Left cardiac atrium (tissue), 4 donors: Measurements from ENCODE around the gene DPEP2. TPM values are rescaled to one million over a fixed set of nuclear protein-coding genes. Genes with fewer than 3 reads are reported as not detected.

Experiments
- ATAC-seq, 2 donors: fragments of 200-7000 bp; cut with Tn5 transposase; one replicate each; pipeline ENCODE4 v1.9.1; 2020; ENCODE audit warnings: mild to moderate bottlenecking in 2 of 2, moderate library complexity in 2 of 2
- DNase-seq: peaks from one replicate; pipeline ENCODE4 v3.0.0-alpha.2; 2020
- intact Hi-C, 2 donors: fragments of 100-400 bp; cut with DNase I; formaldehyde crosslinking; loops; one replicate each; pipeline versions ENCODE4 v1.14.1 to v1.15.1; 2022 to 2023
- total RNA-seq, 2 donors: library from RNA; stranded (reverse); fragmentation: NEBNext Ultra II Directional; extraction: Animal tissue kit (Norgen Biotek cat#: 25700); gene quantifications; one replicate each; pipeline ENCODE4 v1.2.1, GENCODE V29; 2021
- donor health status: DM: no; HTN: yes; CAD: no.
- donor health status: DM: no; HTN: yes; CAD: no; lungs with severe emphysema.
- donor health status: DM: yes; HTN: yes; CAD: no.
- donor health status: Dilated cardiomyopathy.

Gene DPEP2
- total RNA-seq, 2 donors from 2014 or later = 1.1 to 2.7 TPM

DNA sequence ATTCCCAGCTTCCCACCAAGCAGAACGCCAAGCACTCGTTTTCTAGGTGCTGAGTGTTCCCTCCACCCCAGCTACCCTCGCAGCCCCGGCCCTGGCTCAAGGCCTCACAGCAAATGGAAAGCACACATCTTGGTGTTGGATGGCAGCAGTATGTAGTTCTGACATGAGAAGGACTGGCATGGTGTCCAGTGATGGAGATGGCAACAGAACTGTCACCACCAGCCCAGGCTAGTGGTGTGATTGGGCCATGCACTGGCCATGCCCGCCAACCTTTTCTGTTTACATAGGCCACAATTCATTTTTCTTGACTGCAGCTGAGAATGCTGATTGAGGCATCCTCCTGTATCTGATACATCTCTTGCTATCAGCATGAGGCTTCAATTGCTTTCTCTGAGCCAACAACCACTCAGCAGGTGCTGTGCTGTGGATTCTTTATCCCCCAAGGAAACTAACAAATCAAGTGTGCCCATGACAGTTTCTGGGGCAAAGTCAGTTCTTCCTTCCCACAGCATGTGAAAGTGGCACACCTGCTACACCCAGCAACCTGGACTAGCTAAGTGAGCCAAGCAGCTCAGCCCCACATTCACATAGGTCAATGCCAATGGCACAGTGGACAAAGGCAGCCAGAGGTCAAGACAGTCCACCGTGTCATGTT is 34.7 kb downstream of the DPEP2 start:
- intact Hi-C loops = no loop called here
- DNase-seq = no peak
- no peak for ATAC-seq

DNA sequence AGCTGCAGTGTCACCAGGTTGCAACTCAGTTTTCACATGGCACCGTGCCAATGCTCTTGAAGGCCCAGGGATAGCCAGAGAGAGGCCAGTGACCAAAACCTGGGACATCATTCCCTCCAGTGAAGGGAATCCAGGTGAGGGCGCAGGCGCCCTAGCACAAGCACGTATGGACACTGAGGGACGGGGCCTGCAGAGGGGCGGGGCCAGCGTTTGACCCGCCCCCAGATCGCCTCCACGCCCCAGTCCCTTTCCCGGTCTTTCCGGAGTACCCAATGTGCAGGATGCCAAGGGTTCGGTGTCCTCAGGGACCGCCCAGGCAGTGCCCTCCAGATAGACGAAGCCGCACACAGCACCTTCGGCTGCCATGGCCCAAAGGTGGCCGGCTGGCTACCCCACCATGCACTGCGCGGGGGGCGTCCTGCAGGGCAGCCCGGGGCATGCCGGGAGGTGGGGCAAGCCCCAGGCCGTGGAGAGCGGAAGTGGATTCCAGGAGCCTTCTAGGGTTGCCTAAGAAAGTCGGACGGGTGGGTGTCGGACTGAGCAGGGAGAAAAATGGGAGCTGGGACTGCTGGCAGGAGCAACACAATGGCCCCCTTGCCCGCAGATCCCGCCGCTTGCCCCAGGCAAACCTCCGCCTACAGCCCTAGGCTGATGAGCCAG is 35.5 kb downstream of the DPEP2 start:
- ATAC-seq (peak in 1 of 2 donors; percentile 1), DNase-seq (peak; percentile 65)
- intact Hi-C loops = no loop called here

DNA sequence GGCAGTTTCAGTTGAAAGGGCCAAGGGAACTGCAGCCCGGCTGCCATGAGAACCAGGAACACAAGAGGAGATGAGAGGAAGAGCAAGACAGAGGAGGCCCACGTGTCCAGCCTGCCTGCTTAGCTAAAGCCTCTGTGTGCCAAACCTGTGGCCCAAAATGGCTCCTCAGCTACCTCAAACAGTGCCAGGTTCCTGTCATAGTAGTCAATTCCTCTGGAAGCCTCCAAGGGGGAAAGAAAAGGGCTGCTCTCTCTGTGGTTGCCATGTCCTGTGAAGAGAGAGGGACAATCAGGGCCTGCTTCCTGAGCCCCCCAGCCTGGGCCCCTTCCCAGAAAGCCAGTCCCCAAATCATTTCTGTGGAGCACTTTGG is 36.0 kb downstream of the DPEP2 start:
- no peak for ATAC-seq
- intact Hi-C loops = no loop called here
- no peak for DNase-seq

DNA sequence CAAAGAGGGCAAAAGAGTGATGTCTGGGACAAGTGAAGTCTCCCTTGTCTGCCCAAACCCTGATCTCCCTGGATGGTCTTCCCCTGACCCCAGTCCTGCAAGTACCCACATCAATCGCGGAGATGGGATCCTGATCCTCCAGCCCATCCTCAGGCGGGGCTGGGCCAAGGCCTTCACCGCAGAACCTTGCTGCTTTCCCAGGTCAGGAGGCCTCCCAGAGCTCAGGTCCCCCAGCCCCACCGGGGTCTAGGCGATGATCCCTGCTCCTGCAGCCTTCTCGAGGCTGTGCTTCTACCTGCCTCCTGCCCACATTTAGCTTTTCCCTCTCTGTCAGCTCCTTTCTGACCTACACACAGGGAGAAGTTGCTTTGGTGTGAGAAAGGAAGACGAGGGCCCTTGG is 37.1 kb downstream of the DPEP2 start:
- intact Hi-C loops = no loop called here
- DNase-seq = no peak
- ATAC-seq = no peak

DNA sequence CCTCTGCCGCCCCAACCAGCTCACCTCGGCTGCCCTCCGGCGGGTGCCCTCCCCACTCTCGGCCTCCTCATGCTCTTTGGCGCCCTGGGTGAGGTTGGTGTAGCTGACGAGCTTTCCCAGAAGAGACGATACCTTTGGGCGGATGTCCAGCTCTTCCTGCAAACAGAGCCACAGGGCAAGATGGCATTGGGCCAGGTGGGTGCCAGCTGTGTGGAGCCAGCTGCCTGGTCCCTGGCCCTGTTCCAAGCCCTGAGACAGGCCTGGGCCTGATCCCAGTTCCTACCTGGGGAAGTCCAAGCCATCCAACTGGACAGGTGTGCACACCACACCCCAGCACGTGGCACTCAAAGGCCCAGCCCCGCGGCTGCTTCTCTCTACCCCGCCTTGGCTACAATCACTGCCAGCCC is 37.7 kb downstream of the DPEP2 start:
- ATAC-seq (no peak), DNase-seq (peak; percentile 74)
- intact Hi-C loops = no loop called here

DNA sequence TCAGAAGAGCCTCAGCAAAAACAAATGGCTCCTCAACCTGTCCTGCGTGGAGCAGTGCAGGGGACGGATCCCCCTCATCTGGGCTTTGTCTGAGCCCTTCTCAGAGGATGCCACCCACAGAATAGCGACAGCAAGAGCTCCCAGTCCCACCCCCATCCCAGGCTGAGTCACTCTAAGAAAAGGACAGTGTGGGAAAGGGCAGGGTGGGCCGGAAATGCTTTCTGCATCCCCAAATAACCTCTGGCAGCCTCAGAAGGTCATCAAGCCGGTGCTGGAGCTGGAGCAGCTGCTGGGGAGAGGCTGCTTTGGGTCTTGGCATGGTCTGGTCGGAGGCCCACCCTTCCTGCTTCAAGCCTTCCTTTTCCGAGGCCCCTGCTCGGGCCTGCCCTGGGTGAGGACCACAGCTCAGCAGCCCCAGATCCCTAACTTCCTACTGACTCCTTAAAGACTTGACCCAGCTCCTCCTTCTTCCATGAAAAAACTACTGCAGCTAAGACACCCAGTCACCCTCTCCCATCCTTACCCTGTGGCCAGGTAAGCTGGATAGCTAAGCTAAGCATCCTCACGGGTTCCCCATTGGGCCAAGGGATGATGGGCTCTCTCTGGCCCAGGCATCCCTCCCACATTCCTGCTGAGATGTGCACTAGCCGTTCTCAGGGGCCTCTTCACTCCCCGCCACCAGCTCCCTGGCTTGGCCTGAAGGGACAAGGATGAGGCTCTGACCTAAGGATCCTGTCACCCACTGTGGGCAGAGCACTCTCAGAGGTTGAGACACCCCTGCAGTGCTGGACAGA is 39.6 kb downstream of the DPEP2 start:
- DNase-seq = peak; percentile 88
- intact Hi-C loops = no loop called here
- peak; percentile 70 to 77 for ATAC-seq

DNA sequence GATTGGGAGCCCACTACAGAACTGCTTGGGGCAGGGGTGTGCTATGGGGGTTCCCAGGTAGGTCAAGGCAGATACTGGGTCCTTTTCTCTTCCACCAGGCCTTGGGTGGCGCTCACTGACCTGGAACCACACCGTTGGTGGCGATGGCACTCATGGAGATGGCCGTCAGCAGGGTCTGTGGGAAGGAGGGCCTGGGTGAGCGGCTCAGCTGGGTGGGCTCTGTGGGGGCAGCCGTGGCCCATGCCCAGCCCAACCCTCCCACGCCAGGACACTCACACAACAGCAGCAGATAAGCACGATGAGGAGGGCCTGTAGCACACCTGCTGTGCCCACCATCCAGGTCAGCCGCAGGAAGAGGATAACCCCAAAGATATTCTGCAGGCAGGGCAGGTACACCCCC is 41.7 kb downstream of the DPEP2 start:
- intact Hi-C loops = no loop called here
- DNase-seq (no peak), ATAC-seq (no peak)

DNA sequence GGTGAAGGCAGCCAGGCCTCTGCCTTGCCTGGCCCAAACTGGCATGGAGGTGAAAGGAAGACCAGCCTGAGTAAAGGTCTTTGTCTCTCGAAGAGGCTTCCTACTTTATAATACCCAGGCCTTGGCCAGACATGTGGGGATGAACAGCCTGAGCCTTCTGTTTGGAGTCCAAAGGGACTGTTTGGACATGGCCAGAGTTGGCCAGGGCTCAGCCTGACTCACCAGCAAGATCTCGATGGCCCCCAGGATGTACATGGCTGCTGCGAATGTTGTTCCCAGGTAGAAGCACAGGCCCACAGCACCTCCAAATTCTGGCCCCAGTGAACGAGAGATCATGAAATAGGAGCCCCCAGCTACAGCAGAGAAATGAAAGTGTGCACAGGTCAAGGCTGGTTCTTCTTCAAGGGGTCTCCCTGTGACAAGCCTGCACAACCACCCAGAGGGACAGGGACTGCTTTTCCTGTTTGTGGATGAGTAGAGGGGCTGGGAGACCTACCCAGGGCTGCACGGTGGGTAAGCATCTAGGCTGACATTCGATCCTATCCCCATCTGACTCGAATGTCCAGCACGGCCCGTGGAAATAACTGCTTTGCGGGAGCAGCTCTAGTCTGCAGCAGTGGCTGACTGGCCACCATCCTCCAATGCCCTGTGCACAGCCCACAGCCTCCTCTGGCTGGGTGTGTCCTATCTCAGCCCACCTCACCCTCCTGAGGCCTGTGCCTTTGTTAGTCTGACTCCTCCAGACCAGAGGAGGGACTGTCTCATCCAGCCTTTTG is 44.7 kb downstream of the DPEP2 start:
- no peak for ATAC-seq
- no peak for DNase-seq
- intact Hi-C loops = no loop called here

DNA sequence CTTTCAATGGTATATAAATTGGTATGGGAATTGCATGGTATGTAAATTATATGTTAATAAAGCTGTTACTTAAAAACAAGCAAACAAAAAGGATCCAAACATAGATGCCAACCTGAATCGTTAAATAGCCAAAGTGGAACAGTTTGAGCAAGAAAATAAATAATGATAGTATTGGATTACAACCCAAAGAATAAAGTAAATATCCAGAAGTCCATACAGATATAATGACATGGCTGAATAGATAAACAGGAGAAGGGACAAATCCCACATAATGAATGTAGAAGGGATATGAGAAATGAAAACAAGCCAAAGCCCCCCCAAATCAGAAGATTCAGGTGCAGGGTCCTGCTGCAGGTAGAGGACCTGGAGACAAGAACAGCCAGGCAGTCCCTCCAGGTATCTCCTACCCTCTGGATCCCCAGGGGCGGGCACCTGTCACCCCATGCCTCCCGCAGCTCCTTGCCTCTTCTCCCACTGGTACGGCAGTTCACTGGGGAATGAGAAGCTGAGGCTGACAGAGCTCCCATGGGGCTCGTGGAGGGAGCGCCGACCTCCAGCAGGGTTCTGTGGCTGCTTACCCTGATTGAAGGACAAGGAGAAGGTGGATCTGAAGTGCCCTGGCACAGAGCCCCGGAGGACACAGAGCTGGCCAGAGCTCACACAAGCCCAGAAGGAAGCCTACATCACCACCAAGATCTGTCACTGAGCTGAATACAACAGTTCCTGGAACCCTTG is 45.5 kb downstream of the DPEP2 start:
- no peak for ATAC-seq

DNA sequence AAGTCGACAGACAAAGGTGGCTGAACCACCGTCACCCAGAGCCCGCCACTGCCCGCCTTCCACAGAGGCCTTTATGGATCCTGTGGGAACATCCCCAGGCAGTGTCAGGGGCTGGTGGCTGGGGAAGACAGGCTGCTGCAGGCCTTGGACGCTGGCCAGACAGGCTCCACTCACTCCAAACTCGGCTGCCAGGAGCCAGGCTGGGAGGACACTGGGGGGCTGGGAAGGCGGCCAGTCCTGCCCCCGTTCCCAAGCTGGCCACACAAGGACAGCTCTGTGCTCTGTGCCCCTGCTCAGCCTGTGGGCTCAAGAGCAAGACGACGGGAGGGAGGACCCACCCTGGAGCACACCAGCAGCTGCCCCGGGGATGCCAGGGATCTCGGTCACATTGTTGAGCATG is 47.8 kb downstream of the DPEP2 start:
- ATAC-seq = peak; percentile 42 to 78
- intact Hi-C loops = no loop called here
- peak; percentile 69 for DNase-seq

More for the DNA sequence above, 45.5 kb downstream of the DPEP2 start:
- intact Hi-C loops = no loop called here
- no peak for DNase-seq

DNA sequence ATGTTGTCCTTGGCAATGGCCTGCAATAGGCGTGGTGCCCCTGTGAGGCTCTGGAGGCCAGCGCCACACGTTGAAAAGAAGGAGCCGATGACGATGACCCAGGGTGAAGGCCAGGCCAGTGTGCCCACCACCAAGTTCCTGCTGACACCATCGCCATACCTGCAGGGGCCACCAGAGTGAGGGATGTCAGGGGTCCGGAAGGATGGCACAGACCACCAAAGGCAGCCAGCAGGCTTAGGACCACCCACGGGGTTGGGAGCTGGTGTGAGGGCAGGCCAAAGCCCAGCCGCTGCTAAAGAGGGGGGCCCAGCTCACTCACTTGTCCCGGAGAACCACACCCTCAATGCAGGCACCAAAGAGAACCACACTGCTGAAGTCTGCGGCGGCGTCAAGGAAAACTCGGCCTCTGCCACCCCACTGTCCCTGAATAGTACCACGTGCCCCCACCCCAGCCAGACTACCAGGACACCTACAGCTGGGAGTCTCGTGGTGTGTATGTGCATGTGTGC is 48.9 kb downstream of the DPEP2 start:
- DNase-seq = no peak
- intact Hi-C loops = no loop called here
- ATAC-seq = no peak

DNA sequence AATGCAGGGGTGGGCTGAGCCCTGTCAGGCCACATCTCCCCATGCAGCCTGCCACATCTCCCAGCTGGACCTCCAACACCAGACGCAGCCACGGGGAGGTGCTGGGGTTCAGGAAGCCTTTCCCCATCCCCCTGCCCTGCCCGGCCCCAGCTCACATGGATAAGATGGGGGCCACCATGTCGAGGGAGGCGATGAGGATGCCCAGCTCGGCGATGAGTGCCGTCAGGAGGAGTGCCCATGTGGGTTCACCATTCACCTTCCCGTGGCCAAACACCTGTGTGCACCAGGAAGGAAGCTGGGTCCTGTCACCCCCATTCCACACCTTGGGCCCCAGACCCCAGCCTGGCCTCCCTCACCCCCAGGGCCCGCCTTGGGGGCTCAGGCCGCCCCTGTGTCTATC is 49.6 kb downstream of the DPEP2 start:
- ATAC-seq (no peak), DNase-seq (no peak)
- intact Hi-C loops = no loop called here

DNA sequence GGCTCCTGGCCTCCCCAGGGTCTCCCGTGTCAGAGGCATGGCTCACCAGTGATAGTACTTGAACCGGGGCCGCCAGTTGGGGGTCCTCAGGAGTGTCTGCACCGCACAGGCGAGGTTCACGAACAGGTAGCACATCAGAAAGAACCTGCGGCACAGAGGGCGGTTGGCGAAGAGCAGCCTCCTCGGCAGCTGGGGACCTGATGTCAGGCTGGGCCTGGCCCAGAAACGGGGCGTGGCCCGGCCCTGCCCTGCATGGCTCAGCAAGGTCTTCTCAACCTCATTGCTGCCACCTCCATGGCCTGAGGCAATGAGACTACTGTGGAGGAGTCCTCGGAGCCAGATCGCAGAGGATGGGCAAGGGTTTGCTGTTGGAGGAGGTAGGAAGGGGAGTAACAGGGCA is 51.3 kb downstream of the DPEP2 start:
- DNase-seq (no peak), ATAC-seq (no peak)
- intact Hi-C loops = no loop called here

DNA sequence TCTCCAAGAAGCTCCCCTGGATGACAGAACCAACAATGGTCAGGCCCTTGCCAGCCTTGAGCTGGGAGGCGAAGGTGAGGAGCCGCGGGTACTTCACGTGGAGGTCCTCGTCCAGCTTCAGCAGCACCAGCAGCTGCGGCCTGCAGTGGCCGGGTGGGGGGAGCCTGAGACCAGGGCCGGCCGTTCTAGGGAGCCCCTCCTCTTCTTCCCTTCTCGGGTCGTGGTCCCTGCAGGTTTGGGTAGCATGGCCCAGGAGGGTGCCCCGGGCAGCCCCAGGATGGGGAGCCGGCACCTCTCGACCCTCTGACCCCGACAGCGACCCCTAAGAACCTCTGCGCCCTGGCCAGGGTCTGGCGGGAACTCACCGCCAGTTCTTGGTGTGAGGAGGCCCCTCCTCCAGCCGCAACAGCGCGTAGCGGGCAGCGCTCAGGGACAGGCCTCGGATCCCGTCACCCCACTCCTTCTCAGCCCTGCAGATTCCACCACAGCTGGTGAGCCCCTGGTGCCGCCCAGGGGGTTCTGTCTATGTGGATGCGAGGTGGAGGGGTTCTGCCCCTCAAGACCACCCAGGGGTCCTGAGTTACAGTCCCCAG is 52.2 kb downstream of the DPEP2 start:
- ATAC-seq (no peak), DNase-seq (no peak)
- intact Hi-C loops = no loop called here

DNA sequence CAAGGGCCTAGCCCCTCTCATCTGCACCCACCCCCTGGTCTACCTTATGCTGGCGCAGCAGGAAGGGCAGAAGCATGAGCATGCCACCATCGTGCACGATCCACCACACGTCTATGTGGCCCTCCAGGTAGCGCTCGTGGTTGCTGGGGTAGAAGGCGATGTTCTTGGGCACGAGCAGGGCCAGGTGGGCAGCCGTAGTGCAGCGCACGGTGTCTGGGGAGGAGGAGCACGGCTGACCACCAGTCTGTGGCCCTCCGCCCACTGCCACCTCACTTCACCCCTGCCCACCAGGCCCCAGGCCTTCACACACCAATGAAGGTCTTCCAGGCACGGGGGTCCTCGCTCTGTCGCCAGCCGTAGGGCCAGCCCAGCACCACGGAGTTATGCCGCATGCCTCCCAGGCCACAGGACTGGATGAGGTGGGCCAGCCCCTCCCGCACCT is 53.1 kb downstream of the DPEP2 start:
- no peak for ATAC-seq
- no peak for DNase-seq
- intact Hi-C loops = no loop called here

DNA sequence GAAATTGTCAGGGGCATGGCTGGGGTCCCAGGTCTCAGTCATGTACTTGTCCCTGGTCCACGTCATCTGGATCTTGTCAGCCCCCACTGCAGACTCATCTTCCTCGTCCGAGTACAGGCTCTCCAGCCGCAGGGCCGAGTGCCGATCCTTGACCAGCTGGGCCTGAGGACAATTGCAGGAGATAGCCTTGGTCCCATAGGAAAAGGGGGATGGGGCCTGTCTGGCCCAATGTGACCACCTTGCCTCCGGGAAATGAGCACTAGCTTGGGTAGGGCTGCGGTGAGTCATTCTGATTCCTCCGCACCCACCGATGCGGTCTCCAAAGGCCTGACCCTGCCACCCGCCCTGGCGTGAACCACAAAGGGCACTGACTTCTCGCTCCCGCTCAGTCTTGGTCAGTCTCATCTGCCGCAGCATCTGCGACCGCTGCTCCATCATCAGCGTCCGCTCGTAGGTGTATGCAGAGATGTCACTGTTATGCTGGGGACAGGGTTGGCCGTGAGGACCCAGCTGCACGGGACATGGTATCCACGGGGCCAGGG is 53.8 kb downstream of the DPEP2 start:
- DNase-seq (no peak), ATAC-seq (no peak)
- intact Hi-C loops = no loop called here

DNA sequence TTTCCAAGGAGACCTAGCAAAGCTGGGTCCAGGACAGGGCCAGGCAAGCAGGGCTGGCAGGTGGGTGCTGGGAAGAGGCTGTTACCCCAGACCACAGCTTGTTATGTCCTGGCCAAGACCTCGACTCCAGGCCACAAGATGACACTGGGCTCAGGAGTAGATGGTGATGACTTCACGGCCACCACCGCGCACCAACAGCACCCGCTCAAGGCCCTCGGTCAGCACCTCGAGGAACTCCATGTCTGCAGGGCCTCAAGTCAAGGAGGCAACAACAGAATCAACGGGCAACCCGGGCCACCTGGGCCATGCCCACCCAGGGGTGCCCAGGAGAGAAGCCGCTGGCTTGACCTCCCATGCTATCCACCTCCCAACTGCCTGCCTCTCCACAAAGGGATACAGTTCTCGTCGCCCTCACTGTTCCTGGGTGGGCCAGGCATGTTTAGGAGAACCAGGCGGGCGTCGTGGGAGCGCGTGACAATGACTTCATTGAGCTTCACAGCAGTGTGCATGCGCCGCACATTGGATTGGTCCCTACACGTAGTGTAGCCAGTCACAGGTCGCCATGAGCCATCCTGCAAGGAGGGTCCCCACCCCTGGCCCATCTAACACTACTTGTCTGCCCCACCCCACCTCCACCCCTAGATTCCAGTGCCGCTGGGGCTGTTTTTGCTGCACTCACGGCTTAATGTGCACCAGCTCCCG is 54.4 kb downstream of the DPEP2 start:
- ATAC-seq (no peak), DNase-seq (no peak)
- intact Hi-C loops = no loop called here
